Lung (tissue), 16 donors: ENCODE results near the gene MTNR1A. TPM values are rescaled to one million over a fixed set of nuclear protein-coding genes. Genes with fewer than 3 reads are reported as not detected.
A peak's percentile ranks its signal among the peaks of the same experiment; 100 is the strongest.

Experiments
- ATAC-seq: fragments of 200-7000 bp; cut with Tn5 transposase; one replicate; pipeline ENCODE4 v1.9.1; 2020; ENCODE audit warnings: moderate number of reproducible peaks; ENCODE audit not compliant: insufficient read depth, low FRiP score
- DNase-seq, 3 donors: peaks; one replicate each; pipeline ENCODE4 v3.0.0-alpha.2; 2013 to 2017
- H3K27ac ChIP-seq, 2 donors: one replicate each; pipeline ENCODE4 v1.5.1; 2013; ENCODE audit warnings: mild to moderate bottlenecking in 2 of 2, moderate library complexity in 2 of 2, control low read depth in 1 of 2, inconsistent platforms in 1 of 2, low read depth in 1 of 2, low read length in 1 of 2
- H3K27me3 ChIP-seq, 3 donors: one replicate each; pipeline ENCODE4 v1.5.1; 2013; ENCODE audit warnings: low read length in 2 of 3; ENCODE audit not compliant: control insufficient read depth in 3 of 3, insufficient read depth in 3 of 3
- H3K36me3 ChIP-seq, 4 donors: one replicate each; pipeline ENCODE4 v1.5.1; 2013; ENCODE audit warnings: low read length in 4 of 4, mild to moderate bottlenecking in 1 of 4, moderate library complexity in 1 of 4; ENCODE audit not compliant: control insufficient read depth in 4 of 4, insufficient read depth in 4 of 4
- H3K4me1 ChIP-seq, 5 donors: one replicate each; pipeline ENCODE4 v1.5.1; 2013; ENCODE audit warnings: low read length in 5 of 5, mild to moderate bottlenecking in 2 of 5, moderate library complexity in 1 of 5; ENCODE audit not compliant: control insufficient read depth in 5 of 5, insufficient read depth in 5 of 5
- H3K4me3 ChIP-seq: one replicate; pipeline ENCODE4 v1.5.1; 2013; ENCODE audit warnings: mild to moderate bottlenecking, control low read depth, moderate library complexity
- H3K9ac ChIP-seq, 2 donors: one replicate each; pipeline ENCODE4 v1.5.1; 2013; ENCODE audit warnings: low read length in 2 of 2, control low read depth in 1 of 2; ENCODE audit not compliant: insufficient read depth in 1 of 2
- H3K9me3 ChIP-seq, 4 donors: one replicate each; pipeline ENCODE4 v1.5.1; 2013; ENCODE audit warnings: low read length in 3 of 4, mild to moderate bottlenecking in 1 of 4, moderate library complexity in 1 of 4; ENCODE audit not compliant: control insufficient read depth in 4 of 4, insufficient read depth in 3 of 4
- CTCF ChIP-seq: IDR thresholded peaks from 2 replicates; pipeline ENCODE4 v1.5.1; 2012; ENCODE audit warnings: mild to moderate bottlenecking; ENCODE audit errors: control extremely low read depth, extremely low read depth
- WGBS, 2 donors: extraction: QIAGEN DNeasy Blood & Tissue Kit; methylation state at CpG; one replicate each; pipeline ENCODE4 v1.1.7; 2013; 5-methylcytosine and 5-hydroxymethylcytosine counted together
- long read RNA-seq, 5 donors: transcript quantifications; one replicate each; lab custom pipeline, GENCODE V29; 2026
- polyA plus RNA-seq, 2 donors: library from polyadenylated mRNA; stranded (reverse); fragments of 200-250 nt; gene quantifications; one replicate each; pipeline ENCODE4 v1.2.1, GENCODE V29; 2013
- total RNA-seq, 2 donors: library from RNA; depleted of rRNA in 1 of 2; stranded (reverse); fragments of >200 nt in 1 of 2; gene quantifications; one replicate each; pipeline ENCODE4 v1.2.1, GENCODE V29; 2014 to 2021
- donor health status: control.
- donor health status: control.
- donor health status: Bipolar disorder and iron deficiency.
- donor health status: healthy.
- donor health status: DM: yes; HTN: yes; CAD: no.

MTNR1A gene
- total RNA-seq, result under 1 TPM in 1 of 2 donors, not detected in 1; 0.51 TPM
- under 1 TPM in 1 of 2 donors, not detected in 1; 0.16 TPM for polyA plus RNA-seq
- long read RNA-seq, donor 1, result 0 reads
- long read RNA-seq, donor 2, result 0 reads
- long read RNA-seq, donor 3, result 0 reads
- long read RNA-seq, donor 4, result 0 reads
- long read RNA-seq, donor 5, result 0 reads

- H3K27me3 ChIP-seq, result peaks cover 0 to 47% (median 33%) of the 10 kb centered on the region in 3 donors
- H3K9ac ChIP-seq, result no peak within 1 kb of the TSS
- DNase-seq (peak; percentile 20 to 32 (median 22)), ATAC-seq (no peak)
- H3K4me1 ChIP-seq, result peaks cover 0 to 6% (median 3%) of the 10 kb centered on the region in 5 donors
- no peak for TF ChIP-seq CTCF
- H3K4me3 ChIP-seq, result peak within 1 kb of the TSS; percentile 4
- peaks cover 0 to 2% (median 0%) of the 10 kb centered on the region in 4 donors for H3K9me3 ChIP-seq
- H3K27ac ChIP-seq, result no peak within 1 kb of the TSS
- 5 to 7% methylated on average over 72 to 91 of the region's 91 CpGs for WGBS, 2 donors
- H3K36me3 ChIP-seq, result no peaks in the 10 kb centered on the region
Observed at GRCh38 chr4:186554914-186555827, at the start of gene MTNR1A. TSS of gene MTNR1A (minus strand) at chr4:186555567. CDS start at chr4:186555365, 202 bp downstream.

GRCh38 chr4:186604124-186604807, 48.9 kb upstream of the MTNR1A start:
- TF ChIP-seq CTCF, result no peak
- no peak for ATAC-seq
- WGBS, 2 donors, result 84 to 87% methylated on average over 7 of the region's 7 CpGs

DNA sequence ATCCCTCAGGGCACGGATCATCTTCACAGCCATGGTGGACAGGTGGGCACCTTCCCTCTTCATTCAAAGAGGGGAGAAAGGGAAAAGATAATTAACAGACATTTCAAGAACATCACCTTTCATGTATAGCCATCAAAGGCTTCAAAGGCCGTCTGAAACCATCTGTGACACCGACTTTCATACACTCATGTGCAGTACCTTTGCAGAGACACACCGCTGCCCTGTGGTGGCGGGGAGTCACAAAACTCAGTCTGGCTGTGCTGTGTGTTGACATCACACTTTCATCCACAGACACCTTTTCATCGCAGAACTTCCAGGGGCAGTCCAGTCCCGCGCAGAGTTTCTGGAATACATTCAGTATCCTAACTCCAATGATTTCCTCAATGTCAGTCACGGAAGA, 47.6 kb upstream of the MTNR1A start:
- ATAC-seq (no peak), DNase-seq (no peak)
- 96% methylated on average over 9 of the region's 9 CpGs for WGBS, 2 donors

More at GRCh38 chr4:186604124-186604807, 48.9 kb upstream of the MTNR1A start:
- peak in 2 of 3 donors; percentile 63 to 65 for DNase-seq
- Histone ChIP-seq H3K27ac (no peak overlapping the region), H3K9ac (no peak overlapping the region), H3K4me1 (peaks cover 0 to 5% (median 0%) of the 10 kb centered on the region in 5 donors), H3K9me3 (peaks cover 0 to 3% (median 0%) of the 10 kb centered on the region in 4 donors), H3K36me3 (peaks cover 19 to 61% (median 41%) of the 10 kb centered on the region in 4 donors), H3K27me3 (no peaks in the 10 kb centered on the region), H3K4me3 (no peak overlapping the region)

More for the DNA sequence above, 47.6 kb upstream of the MTNR1A start:
- peaks cover 0 to 5% (median 0%) of the 10 kb centered on the region in 5 donors for H3K4me1 ChIP-seq
- no peak overlapping the region for H3K27ac ChIP-seq
- H3K9ac ChIP-seq, result no peak overlapping the region
- H3K4me3 ChIP-seq, result no peak overlapping the region
- H3K9me3 ChIP-seq, result peaks cover 0 to 3% (median 0%) of the 10 kb centered on the region in 4 donors
- H3K27me3 ChIP-seq, result no peaks in the 10 kb centered on the region
- H3K36me3 ChIP-seq, result peaks cover 21 to 56% (median 41%) of the 10 kb centered on the region in 4 donors
- TF ChIP-seq CTCF, result no peak
